Activated naive CD4-positive, alpha-beta T cell treated with anti-CD3 and anti-CD28 coated beads for 36 hours (primary cell): ENCODE data around the gene RAB3GAP2. TPM values are rescaled to one million over a fixed set of nuclear protein-coding genes. Genes with fewer than 3 reads are reported as not detected.
"Not testable (repeated sequence)": the region's sequence is repeated elsewhere in the genome, so short reads cannot be mapped to it uniquely, and the experiment has no call there.

Experiments
- CTCF ChIA-PET: fragments of 350-600 bp; sonication (Branson Sonifier 250); formaldehyde crosslinking; loops from one replicate; lab custom pipeline; 2021; ENCODE audit warnings: antibody characterized with exemption; lab: Charles Lee
- DNase-seq: peaks from one replicate; pipeline ENCODE4 v3.0.0-alpha.2; 2020
- H3K27ac Mint-ChIP-seq: one replicate; pipeline ENCODE4 v1.8.0; 2021; ENCODE audit warnings: mild to moderate bottlenecking, mixed read lengths
- H3K27me3 Mint-ChIP-seq: one replicate; pipeline ENCODE4 v1.8.0; 2021; ENCODE audit warnings: low read depth, mixed read lengths
- H3K36me3 Mint-ChIP-seq: one replicate; pipeline ENCODE4 v1.8.0; 2021; ENCODE audit warnings: low read depth, mixed read lengths
- H3K4me1 Mint-ChIP-seq: one replicate; pipeline ENCODE4 v1.8.0; 2021; ENCODE audit warnings: low read depth, mixed read lengths
- H3K4me3 Mint-ChIP-seq: one replicate; pipeline ENCODE4 v1.8.0; 2021; ENCODE audit warnings: mild to moderate bottlenecking, moderate library complexity, mixed read lengths
- H3K9me3 Mint-ChIP-seq: one replicate; pipeline ENCODE4 v1.8.0; 2021; ENCODE audit warnings: mixed read lengths
- intact Hi-C: fragments of 100-400 bp; cut with micrococcal nuclease; formaldehyde crosslinking; loops from one replicate; pipeline ENCODE4 v1.15.1; 2023
- total RNA-seq, 2 experiments: library from RNA; stranded (reverse); gene quantifications; one replicate each; pipeline ENCODE4 v1.2.3, GENCODE V29; 2021

RAB3GAP2 gene
- total RNA-seq, 2 experiments from 2014 or later: 37.3 to 39.6 TPM

DNA sequence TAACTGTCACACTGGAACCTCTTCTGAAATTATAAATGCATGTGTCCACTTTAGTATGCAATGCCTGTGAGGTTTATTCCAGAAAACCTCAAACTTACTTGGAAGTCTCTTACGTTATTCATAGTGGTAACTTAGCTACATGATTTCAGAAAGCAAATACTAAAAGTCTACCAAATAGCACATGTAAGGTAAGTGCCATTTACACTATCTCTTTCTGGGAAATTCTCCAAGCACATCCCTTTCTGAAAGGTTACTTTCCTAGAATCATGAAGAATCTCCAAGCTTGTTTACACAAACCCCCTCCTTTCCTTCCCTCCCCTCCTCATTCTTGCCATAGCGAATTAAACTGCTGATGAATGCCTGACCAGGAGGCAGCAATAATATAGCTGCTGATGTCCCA is 42.5 kb downstream of the RAB3GAP2 start:
- intact Hi-C loops: no loop called here
- H3K36me3 Mint-ChIP-seq: peaks cover 39% of the 10 kb centered on the region
- no peak overlapping the region for H3K27ac Mint-ChIP-seq
- H3K4me1 Mint-ChIP-seq: peaks cover 40% of the 10 kb centered on the region
- no peak for DNase-seq
- no peaks in the 10 kb centered on the region for H3K27me3 Mint-ChIP-seq
- CTCF ChIA-PET: no interaction called here
- no peak overlapping the region for H3K4me3 Mint-ChIP-seq
- H3K9me3 Mint-ChIP-seq: no peaks in the 10 kb centered on the region

DNA sequence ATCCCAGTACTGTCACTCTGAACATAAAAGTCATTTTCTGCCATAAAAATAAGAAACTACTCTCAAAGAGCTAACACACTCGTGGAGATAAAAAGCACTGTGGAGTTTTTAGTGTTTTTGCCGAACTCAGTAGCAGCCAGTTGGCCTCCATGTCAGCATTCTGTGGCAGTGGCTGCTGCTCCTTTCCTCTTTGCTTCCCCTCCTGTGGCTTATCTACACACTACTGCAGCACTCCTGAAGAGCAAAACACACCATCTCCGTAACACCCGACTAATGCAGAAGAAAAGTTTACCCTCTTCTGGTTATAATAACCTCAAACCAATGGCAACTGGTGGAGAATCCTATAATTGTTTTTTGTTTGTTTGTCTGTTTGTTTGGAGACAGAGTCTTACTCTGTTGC is 44.9 kb downstream of the RAB3GAP2 start:
- H3K36me3 Mint-ChIP-seq: peaks cover 37% of the 10 kb centered on the region
- intact Hi-C loops: no loop called here
- CTCF ChIA-PET: interaction anchor here (1.0 kb wide), 1 partner anchor 45 kb away, joined by 4 read pairs; the partner anchor contains the start of gene RAB3GAP2
- no peaks in the 10 kb centered on the region for H3K27me3 Mint-ChIP-seq
- peaks cover 51% of the 10 kb centered on the region for H3K4me1 Mint-ChIP-seq
- no peak overlapping the region for H3K4me3 Mint-ChIP-seq
- no peaks in the 10 kb centered on the region for H3K9me3 Mint-ChIP-seq
- no peak for DNase-seq
- H3K27ac Mint-ChIP-seq: no peak overlapping the region

DNA sequence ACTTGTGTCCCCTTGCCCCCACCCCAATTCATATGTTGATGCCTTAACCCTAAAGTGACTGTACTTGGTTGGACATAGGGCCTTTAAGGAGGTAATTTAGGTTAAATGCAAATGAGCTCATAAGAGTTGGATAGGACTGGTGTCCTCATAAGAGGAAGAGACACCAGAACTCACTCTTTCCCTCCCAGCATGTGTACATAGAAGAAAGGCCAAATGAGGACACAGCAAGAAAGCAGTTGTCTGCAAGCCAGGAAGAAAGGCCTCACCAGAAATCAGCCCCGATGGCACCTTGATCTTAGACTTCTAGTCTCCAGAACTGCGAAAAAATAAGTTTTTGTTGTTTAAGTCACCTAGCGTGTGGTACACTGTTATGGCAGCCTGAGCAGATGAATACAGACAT is 45.5 kb downstream of the RAB3GAP2 start:
- Mint-ChIP-seq H3K27ac (no peak overlapping the region), H3K4me3 (no peak overlapping the region), H3K36me3 (peaks cover 35% of the 10 kb centered on the region), H3K9me3 (no peaks in the 10 kb centered on the region), H3K4me1 (peaks cover 50% of the 10 kb centered on the region), H3K27me3 (no peaks in the 10 kb centered on the region)
- CTCF ChIA-PET: interaction anchor here (0.8 to 1.0 kb wide), 2 partner anchors 46 to 519 kb away, joined by 3 to 4 read pairs; partner anchors contain the start of gene RAB3GAP2
- intact Hi-C loops: no loop called here
- DNase-seq: no peak

DNA sequence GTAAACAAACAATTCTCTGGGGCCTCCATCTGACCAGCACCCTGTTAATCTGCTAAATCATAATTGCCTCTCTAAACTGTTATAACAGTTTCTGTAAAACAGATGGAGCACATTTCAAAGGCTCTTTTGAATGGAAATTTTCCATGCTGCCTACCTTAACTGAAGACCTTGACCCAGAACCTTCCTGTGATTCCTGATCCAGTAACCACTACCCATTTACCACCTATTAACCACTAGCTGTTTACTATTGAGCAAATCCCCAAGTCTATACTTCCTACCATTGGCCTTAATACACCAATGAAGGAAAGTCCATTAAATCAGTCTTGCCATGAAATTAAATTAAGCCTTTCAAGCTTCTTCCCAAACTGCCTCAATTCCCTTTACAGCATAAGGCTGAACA is 46.3 kb downstream of the RAB3GAP2 start:
- Mint-ChIP-seq H3K27ac (no peak overlapping the region), H3K27me3 (no peaks in the 10 kb centered on the region), H3K4me3 (no peak overlapping the region), H3K36me3 (peaks cover 29% of the 10 kb centered on the region), H3K9me3 (no peaks in the 10 kb centered on the region), H3K4me1 (peaks cover 50% of the 10 kb centered on the region)
- intact Hi-C loops: loop anchor here (2.0 kb wide), 1 partner anchor 15 kb away; no protein-coding TSS in a partner anchor
- DNase-seq: no peak
- CTCF ChIA-PET: no interaction called here

DNA sequence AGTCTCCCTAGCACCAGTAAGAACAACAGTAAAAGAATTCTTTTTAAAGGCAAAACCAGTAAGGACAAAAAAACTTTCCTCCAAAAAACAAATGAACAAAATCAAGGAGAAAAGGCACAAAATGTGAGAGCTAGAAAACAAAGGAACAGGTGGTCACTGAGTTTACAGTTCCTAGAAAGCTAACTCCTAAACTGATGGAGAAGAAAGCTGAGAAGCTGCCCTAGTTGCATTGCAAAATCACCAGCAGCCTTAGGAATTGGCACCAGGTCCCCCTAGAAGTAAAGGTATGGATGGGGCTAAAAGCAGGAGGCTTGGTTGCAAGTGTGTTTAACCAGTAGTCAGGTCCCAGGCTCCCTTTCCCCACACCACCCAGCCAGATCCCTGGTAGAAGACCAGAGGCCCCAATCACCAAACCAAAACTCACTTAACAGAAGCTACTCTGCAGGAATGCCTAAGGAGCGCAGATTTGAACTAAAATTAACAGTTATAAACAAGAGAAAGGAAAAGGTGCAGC is 47.6 kb downstream of the RAB3GAP2 start:
- no peak for DNase-seq
- Mint-ChIP-seq H3K4me1 (peaks cover 54% of the 10 kb centered on the region), H3K27me3 (no peaks in the 10 kb centered on the region), H3K36me3 (peaks cover 28% of the 10 kb centered on the region), H3K4me3 (no peak overlapping the region), H3K27ac (no peak overlapping the region), H3K9me3 (no peaks in the 10 kb centered on the region)
- intact Hi-C loops: loop anchor here (2.0 kb wide), 1 partner anchor 16 kb away; no protein-coding TSS in a partner anchor
- CTCF ChIA-PET: interaction anchor here (1.0 kb wide), 1 partner anchor 8 kb away, joined by 5 read pairs; no protein-coding TSS in a partner anchor

DNA sequence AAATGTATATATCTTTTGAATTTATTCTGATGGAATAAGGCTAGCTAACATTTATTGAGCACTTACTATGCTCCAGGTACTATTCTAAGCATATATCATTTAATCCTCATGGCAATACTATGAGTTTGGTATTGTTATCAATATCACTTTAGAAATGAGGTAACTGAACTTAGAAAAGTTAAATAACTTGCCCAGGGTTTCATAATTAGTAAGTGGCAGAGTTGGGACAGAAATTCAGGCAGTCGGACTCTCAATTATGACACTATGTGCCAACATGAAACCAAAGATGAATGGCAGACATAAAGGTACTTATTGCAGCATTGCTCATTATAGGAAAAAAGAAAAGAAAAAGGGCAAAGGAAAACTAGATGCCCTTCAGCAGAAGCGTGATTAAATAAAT is 48.2 kb downstream of the RAB3GAP2 start:
- CTCF ChIA-PET: interaction anchor here (0.5 kb wide), 1 partner anchor 15 kb away, joined by 3 read pairs; no protein-coding TSS in a partner anchor
- no peak for DNase-seq
- intact Hi-C loops: loop anchor here (2.0 kb wide), 1 partner anchor 17 kb away; no protein-coding TSS in a partner anchor
- peaks cover 60% of the 10 kb centered on the region for H3K4me1 Mint-ChIP-seq
- no peaks in the 10 kb centered on the region for H3K9me3 Mint-ChIP-seq
- H3K4me3 Mint-ChIP-seq: no peak overlapping the region
- no peak overlapping the region for H3K27ac Mint-ChIP-seq
- H3K27me3 Mint-ChIP-seq: no peaks in the 10 kb centered on the region
- peaks cover 28% of the 10 kb centered on the region for H3K36me3 Mint-ChIP-seq

DNA sequence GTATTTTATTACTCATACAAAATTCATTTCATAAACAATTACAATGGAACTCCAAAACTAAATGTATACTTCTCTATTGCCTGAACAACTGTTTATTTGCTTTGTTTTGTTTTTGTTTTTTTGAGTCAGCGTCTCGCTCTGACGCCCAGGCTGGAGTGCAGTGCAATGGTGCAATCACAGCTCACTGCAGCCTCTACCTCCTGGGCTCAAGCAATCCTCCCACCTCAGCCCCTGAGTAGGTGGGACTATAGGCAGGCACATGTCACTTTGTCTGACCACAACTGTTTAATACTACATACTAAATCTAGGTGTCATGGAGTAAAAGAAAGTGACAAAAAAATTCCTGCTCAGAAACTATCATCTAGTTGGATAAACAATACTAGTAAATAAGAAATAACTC is 49.3 kb downstream of the RAB3GAP2 start:
- Mint-ChIP-seq H3K36me3 (peaks cover 17% of the 10 kb centered on the region), H3K9me3 (no peaks in the 10 kb centered on the region), H3K4me3 (no peak overlapping the region), H3K27ac (no peak overlapping the region), H3K4me1 (peaks cover 57% of the 10 kb centered on the region), H3K27me3 (no peaks in the 10 kb centered on the region)
- CTCF ChIA-PET: no interaction called here
- no peak for DNase-seq
- intact Hi-C loops: no loop called here

DNA sequence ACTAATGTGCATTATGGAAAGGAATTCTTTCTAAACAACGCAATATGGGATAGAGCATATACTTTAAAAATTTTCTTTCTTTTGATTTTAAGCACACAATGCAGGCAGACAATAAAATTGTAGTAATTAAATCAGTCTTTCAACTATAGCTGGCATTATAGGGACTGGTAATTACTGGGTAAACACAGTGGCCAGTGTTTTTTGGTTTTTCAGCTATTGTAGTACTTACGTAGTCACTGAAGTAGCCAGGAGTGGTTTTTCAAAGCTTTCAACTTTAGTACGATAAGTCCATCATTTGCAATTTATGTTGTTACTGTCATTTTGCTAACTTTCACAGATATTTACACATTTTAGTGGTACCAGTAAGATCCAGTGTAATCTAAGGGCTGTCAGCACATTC is 50.6 kb downstream of the RAB3GAP2 start:
- intact Hi-C loops: no loop called here
- H3K27ac Mint-ChIP-seq: no peak overlapping the region
- peaks cover 12% of the 10 kb centered on the region for H3K36me3 Mint-ChIP-seq
- no peaks in the 10 kb centered on the region for H3K9me3 Mint-ChIP-seq
- no peak overlapping the region for H3K4me3 Mint-ChIP-seq
- CTCF ChIA-PET: no interaction called here
- peaks cover 50% of the 10 kb centered on the region for H3K4me1 Mint-ChIP-seq
- no peaks in the 10 kb centered on the region for H3K27me3 Mint-ChIP-seq
- no peak for DNase-seq

DNA sequence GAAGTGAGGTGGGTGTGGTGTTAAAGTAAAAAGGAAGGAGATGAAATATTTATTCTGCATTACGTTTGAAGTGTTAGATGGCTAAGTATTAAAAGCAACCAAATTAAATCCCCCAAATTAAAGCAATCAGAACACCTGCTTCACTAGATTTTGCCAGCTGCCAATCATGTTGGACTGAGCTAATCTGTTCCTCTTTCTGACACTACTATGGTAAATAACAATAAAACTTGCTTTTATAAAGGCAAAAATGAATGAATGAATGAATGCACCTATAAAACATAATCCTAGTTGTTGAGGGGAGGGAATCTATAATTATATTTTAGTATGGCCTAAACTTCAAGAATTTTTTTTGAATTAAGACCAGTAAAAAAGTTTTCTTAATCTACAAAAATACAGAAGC is 51.0 kb downstream of the RAB3GAP2 start:
- no peak overlapping the region for H3K4me3 Mint-ChIP-seq
- H3K36me3 Mint-ChIP-seq: peaks cover 10% of the 10 kb centered on the region
- intact Hi-C loops: no loop called here
- no peaks in the 10 kb centered on the region for H3K9me3 Mint-ChIP-seq
- H3K27me3 Mint-ChIP-seq: no peaks in the 10 kb centered on the region
- peaks cover 48% of the 10 kb centered on the region for H3K4me1 Mint-ChIP-seq
- CTCF ChIA-PET: interaction anchor here (1.6 kb wide), 1 partner anchor 59 kb away, joined by 3 read pairs; no protein-coding TSS in a partner anchor
- DNase-seq: no peak
- no peak overlapping the region for H3K27ac Mint-ChIP-seq

DNA sequence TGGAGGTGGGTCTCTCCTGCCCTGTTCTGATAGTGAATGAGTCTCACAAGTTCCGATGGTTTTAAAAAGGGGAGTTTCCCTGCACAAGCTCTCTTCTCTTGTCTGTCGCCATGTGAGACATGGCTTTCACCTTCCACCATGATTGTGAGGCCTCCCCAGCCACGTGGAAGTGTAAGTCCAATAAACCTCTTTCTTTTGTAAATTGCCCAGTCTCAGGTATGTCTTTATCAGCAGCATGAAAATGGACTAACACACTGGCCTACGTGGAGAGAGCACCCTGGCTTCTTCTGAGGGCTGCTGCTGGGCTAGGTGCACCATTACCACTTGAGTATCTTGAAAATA is 51.6 kb downstream of the RAB3GAP2 start:
- H3K9me3 Mint-ChIP-seq, H3K27ac Mint-ChIP-seq, H3K4me3 Mint-ChIP-seq, H3K27me3 Mint-ChIP-seq, DNase-seq, intact Hi-C loops, H3K36me3 Mint-ChIP-seq: not testable (repeated sequence)
- CTCF ChIA-PET: interaction anchor here (1.2 to 1.6 kb wide), 2 partner anchors 20 to 60 kb away, joined by 3 to 5 read pairs; no protein-coding TSS in a partner anchor
- H3K4me1 Mint-ChIP-seq: peaks cover 47% of the 10 kb centered on the region

DNA sequence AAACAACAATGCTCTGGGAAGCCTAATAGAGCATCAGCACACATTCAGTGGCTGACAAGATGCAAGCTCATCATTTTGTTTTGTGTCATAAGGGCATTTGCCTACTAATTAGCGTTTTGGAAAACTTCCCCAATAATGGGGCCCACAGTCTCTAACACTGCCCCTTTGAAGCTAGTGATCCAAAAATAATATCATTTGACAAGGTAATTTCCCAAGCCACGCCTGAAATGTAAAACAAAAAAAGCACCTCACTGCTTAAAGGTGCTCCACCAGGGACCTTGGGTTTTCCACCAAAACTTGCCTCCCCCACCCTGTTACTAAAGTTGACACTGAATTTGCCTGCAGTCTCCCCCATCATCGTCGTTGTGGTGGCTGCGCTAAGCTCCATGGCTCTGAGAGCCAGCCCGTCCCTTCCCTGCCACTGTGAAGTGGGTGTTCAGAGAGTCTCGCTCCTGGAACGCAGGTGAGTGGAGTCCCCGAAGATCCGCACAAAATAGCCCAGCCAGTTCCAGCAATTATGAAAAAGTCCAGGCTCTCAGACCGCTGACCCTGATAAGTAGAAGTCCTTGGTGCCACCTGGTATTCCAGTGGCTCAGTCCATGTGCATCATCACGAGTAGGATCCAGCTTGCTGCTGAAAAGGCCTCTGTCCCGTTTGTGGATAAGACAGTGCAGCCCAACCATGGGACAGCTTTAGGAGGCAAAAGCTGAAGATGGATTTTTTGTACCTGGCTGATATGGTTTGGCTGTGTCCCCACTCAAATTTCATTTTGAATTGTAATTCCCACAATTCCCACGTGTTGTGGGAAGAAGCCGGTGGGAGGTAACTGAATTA is 52.2 kb downstream of the RAB3GAP2 start:
- Mint-ChIP-seq H3K27me3 (no peaks in the 10 kb centered on the region), H3K27ac (no peak overlapping the region), H3K9me3 (no peaks in the 10 kb centered on the region), H3K4me1 (peaks cover 45% of the 10 kb centered on the region), H3K4me3 (no peak overlapping the region), H3K36me3 (peaks cover 8% of the 10 kb centered on the region)
- peak; percentile 18 for DNase-seq
- intact Hi-C loops: loop anchor here (2.0 to 5.0 kb wide), 3 partner anchors 53 to 557 kb away; partner anchors contain the start of genes MARK1 and RAB3GAP2
- CTCF ChIA-PET: interaction anchor here (0.7 to 1.6 kb wide), 5 partner anchors 11 to 60 kb away, joined by 3 to 5 read pairs (median 3); no protein-coding TSS in a partner anchor

DNA sequence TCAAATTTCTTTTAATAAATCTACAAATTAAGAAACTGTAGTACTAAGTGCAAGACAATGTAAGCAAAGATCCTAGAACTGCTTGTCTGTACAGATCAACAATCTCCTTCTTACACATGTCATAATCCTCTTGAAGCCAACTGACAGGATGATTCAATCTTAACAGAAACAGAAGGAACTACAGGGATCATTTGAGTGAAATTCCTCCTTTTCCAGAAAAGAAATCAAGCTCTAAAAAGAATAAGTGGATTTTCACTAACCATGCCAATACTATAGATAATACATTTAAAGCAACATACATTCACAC is 53.2 kb downstream of the RAB3GAP2 start:
- H3K4me1 Mint-ChIP-seq: peaks cover 36% of the 10 kb centered on the region
- H3K4me3 Mint-ChIP-seq: no peak overlapping the region
- intact Hi-C loops: loop anchor here (2.0 to 5.0 kb wide), 3 partner anchors 54 to 558 kb away; partner anchors contain the start of genes MARK1 and RAB3GAP2
- CTCF ChIA-PET: interaction anchor here (0.6 to 1.6 kb wide), 9 partner anchors 12 to 243 kb away, joined by 3 to 5 read pairs (median 3); no protein-coding TSS in a partner anchor
- peaks cover 8% of the 10 kb centered on the region for H3K36me3 Mint-ChIP-seq
- no peak overlapping the region for H3K27ac Mint-ChIP-seq
- no peak for DNase-seq
- no peaks in the 10 kb centered on the region for H3K9me3 Mint-ChIP-seq
- no peaks in the 10 kb centered on the region for H3K27me3 Mint-ChIP-seq
